Adrenal gland (tissue), 5 donors: ENCODE measurements around the gene HTRA3.

Experiments used
- POLR2A ChIP-seq, 2 donors: fragments of 450-650 bp; IDR thresholded peaks; one replicate each; pipeline ENCODE4 v1.6.1; 2017; ENCODE audit warnings: antibody characterized with exemption in 2 of 2, mild to moderate bottlenecking in 2 of 2, moderate library complexity in 1 of 2
- TF ChIP-seq, protein P1 (sequence below), 6 experiments: fragments of 450-650 bp in 4 of 6; fragments of 200-600 bp in 2 of 6; sonication (generic) in 1 of 6; IDR thresholded peaks; 1 replicate in 5 of 6; 2 replicates in 1 of 6; pipeline versions ENCODE4 v1.5.1 to v1.8.0; 2016 to 2021; ENCODE audit warnings: antibody characterized with exemption in 6 of 6, mild to moderate bottlenecking in 2 of 6, moderate library complexity in 1 of 6
- donor health status: DM: no; HTN: no; CAD: no.

DNA sequence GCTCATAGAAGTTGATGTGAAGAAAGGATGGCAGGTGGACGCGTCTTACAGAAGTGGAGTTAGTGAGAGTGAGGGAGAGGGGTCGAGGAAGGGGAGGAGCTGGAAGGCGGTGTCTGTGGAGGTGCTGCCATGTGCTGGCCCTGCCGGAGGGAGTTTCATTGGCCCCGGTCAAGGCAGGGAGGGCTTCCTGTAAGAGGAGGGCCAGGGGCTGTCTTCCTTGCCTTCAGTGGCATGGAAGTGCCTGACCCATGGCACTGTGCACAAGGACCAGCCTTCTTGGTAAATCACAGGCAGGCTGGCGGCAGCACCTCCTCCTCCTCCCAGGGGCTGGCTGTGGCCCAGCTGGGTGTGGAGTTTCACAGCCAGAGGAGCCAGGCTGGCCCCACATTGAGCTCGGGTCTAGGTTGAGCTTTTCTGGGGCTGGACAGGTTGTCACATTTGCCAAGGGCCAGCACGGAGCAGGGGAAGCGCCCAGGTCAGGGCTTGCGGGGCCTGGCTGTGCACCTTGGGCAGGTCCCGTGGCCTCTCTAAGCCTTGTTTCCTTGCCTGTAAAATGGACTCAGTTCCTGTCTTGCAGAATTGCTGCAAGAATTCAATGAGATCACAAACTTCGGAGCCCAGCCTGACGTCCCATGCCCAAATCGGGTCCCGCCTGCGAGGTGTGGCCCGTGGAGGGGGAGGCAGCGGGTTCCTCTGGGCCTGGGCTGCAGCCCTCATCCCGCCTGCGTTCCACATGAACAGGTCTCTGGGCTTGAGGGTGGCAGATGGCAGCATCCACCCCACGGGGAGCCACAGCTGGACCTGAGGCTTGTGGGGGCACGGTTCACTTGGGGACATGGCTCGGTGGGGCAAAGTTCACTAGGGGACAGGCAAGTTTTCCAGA, 7.0 kb downstream of the HTRA3 start:
- TF ChIP-seq, protein P1, sequence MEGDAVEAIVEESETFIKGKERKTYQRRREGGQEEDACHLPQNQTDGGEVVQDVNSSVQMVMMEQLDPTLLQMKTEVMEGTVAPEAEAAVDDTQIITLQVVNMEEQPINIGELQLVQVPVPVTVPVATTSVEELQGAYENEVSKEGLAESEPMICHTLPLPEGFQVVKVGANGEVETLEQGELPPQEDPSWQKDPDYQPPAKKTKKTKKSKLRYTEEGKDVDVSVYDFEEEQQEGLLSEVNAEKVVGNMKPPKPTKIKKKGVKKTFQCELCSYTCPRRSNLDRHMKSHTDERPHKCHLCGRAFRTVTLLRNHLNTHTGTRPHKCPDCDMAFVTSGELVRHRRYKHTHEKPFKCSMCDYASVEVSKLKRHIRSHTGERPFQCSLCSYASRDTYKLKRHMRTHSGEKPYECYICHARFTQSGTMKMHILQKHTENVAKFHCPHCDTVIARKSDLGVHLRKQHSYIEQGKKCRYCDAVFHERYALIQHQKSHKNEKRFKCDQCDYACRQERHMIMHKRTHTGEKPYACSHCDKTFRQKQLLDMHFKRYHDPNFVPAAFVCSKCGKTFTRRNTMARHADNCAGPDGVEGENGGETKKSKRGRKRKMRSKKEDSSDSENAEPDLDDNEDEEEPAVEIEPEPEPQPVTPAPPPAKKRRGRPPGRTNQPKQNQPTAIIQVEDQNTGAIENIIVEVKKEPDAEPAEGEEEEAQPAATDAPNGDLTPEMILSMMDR (IDR thresholded peaks at IDR 0.05) = no peak
- TF ChIP-seq POLR2A (IDR thresholded peaks at IDR 0.05) = no peak
